AG04450 (cell line): ENCODE results near the gene ARHGAP24. TPM values are rescaled to one million over a fixed set of nuclear protein-coding genes. Genes with fewer than 3 reads are reported as not detected.

Experiments used
- CTCF ChIA-PET: fragments of 300-600, 350-600 bp; formaldehyde crosslinking; extraction: SDS; loops from one replicate; lab custom pipeline; 2022; ENCODE audit warnings: antibody characterized with exemption, inconsistent platforms; lab: Charles Lee
- POLR2A ChIA-PET: fragments of 350-600 bp; formaldehyde crosslinking; extraction: SDS; loops from one replicate; lab custom pipeline; 2021; ENCODE audit warnings: antibody characterized with exemption, inconsistent platforms; lab: Yijun Ruan, JAX
- DNase-seq: peaks from one replicate; pipeline ENCODE4 v3.0.0-alpha.2; 2011; ENCODE audit warnings: low read depth, low spot score
- H3K27ac ChIP-seq: one replicate; pipeline ENCODE4 v1.5.1; 2012; ENCODE audit warnings: low read depth, low read length, control low read depth
- H3K27me3 ChIP-seq: one replicate; pipeline ENCODE4 v1.6.0; 2012; ENCODE audit warnings: low read length; ENCODE audit not compliant: control insufficient read depth, insufficient read depth
- H3K4me3 ChIP-seq: 2 replicates; pipeline ENCODE4 v1.5.1; 2011; ENCODE audit warnings: mild to moderate bottlenecking, low read depth, low read length, control low read depth
- H3K9me3 ChIP-seq: 2 replicates; pipeline ENCODE4 v1.5.1; 2012; ENCODE audit warnings: low read length; ENCODE audit not compliant: control insufficient read depth, insufficient read depth
- polyA plus RNA-seq: library from polyadenylated mRNA; depleted of rRNA; stranded (reverse); fragments of >200 nt; gene quantifications from 2 replicates; pipeline ENCODE4 v1.2.3, GENCODE V29; 2011
- TF ChIP-seq, protein P1 (sequence below): IDR thresholded peaks from 2 replicates; pipeline ENCODE4 v1.5.1; 2011; ENCODE audit warnings: low read depth, low read length, control low read depth, inconsistent platforms

Gene ARHGAP24
- polyA plus RNA-seq, 1 experiment = 16.8 TPM

DNA sequence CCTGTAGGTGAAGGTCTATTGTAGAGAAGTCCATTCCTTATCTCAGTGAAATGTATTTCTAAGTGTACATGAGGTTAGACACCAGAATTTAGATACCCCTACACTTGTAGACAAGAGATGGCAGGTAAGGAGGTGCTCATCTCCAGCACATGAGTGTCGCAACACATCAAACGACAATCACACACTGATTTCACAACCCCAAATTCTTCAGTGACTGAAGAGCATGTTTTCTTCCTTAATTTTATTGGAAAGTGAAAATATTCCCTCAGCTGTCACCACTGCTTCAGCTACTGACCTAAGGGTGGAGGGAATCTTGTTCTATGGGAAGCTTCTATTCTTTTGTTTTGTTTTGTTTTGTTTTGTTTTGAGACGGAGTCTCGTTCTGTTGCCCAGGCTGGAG lies 280.3 kb downstream of the ARHGAP24 start:
- Histone ChIP-seq H3K27me3 (no peaks in the 10 kb centered on the region), H3K9me3 (no peaks in the 10 kb centered on the region), H3K27ac (no peak overlapping the region), H3K4me3 (no peak overlapping the region)
- TF ChIP-seq, protein P1, sequence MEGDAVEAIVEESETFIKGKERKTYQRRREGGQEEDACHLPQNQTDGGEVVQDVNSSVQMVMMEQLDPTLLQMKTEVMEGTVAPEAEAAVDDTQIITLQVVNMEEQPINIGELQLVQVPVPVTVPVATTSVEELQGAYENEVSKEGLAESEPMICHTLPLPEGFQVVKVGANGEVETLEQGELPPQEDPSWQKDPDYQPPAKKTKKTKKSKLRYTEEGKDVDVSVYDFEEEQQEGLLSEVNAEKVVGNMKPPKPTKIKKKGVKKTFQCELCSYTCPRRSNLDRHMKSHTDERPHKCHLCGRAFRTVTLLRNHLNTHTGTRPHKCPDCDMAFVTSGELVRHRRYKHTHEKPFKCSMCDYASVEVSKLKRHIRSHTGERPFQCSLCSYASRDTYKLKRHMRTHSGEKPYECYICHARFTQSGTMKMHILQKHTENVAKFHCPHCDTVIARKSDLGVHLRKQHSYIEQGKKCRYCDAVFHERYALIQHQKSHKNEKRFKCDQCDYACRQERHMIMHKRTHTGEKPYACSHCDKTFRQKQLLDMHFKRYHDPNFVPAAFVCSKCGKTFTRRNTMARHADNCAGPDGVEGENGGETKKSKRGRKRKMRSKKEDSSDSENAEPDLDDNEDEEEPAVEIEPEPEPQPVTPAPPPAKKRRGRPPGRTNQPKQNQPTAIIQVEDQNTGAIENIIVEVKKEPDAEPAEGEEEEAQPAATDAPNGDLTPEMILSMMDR = no peak
- no peak for DNase-seq
- CTCF ChIA-PET = interaction anchor here (0.7 to 3.8 kb wide), 5 partner anchors 8 to 299 kb away, joined by 5 to 34 read pairs (median 14); no protein-coding TSS in a partner anchor
- POLR2A ChIA-PET = no interaction called here

GRCh38 chr4:85756938-85757337 lies 282.0 kb downstream of the ARHGAP24 start:
- ChIA-PET CTCF (interaction anchor here (1.3 to 3.8 kb wide), 8 partner anchors 8 to 287 kb away, joined by 3 to 34 read pairs (median 7); no protein-coding TSS in a partner anchor), POLR2A (no interaction called here)
- DNase-seq = no peak

DNA sequence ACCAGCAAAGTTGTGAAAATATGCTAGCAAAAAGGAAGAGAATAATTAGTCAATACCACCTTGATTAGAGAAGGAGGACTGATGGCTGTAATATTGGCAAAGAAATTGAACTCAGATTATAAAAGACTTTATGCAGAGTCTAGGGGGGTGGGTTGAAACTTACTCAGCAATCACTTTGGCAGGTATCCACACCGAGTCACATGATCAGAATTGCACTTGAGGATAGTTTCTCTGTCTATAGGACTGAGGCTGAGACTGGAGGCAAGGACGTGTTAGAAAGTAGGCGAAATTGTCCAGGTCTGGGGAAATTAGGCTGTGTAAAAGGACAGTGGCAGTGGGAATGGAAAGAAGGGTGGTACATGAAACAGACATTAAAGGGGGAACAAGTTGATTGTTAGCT lies 284.4 kb downstream of the ARHGAP24 start:
- no peak for DNase-seq
- ChIA-PET CTCF (interaction anchor here (1.2 to 6.4 kb wide), 2 partner anchors 12 to 611 kb away, joined by 4 to 55 read pairs; no protein-coding TSS in a partner anchor), POLR2A (no interaction called here)
- H3K27me3 ChIP-seq = no peaks in the 10 kb centered on the region
- H3K27ac ChIP-seq = no peak overlapping the region
- H3K9me3 ChIP-seq = no peaks in the 10 kb centered on the region
- H3K4me3 ChIP-seq = no peak overlapping the region
- TF ChIP-seq, protein P1 = no peak

More at GRCh38 chr4:85756938-85757337, 282.0 kb downstream of the ARHGAP24 start:
- Histone ChIP-seq H3K9me3 (no peaks in the 10 kb centered on the region), H3K4me3 (no peak overlapping the region), H3K27ac (no peak overlapping the region), H3K27me3 (no peaks in the 10 kb centered on the region)
- TF ChIP-seq, protein P1 = peak; percentile 67

DNA sequence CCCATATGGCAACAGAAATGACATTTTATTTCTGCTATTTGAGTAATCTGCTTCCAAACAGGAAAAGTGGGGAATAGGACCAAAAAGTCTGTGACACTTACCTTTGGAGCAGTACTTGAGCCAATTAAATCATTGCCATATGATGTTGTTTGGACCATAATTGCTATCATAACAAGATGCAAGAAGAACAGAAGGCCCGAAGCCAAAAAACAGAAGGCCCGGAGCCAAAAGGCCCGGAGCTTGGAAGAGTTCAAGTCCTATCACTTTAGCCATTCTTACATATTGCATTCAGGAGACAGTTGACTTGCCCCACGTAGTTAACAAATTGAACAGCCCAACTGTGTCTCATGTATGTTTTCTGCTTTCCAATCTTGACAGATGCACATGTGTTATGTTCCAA lies 285.6 kb downstream of the ARHGAP24 start:
- no peak for DNase-seq
- POLR2A ChIA-PET = no interaction called here
- Histone ChIP-seq H3K27me3 (no peaks in the 10 kb centered on the region), H3K4me3 (no peak overlapping the region), H3K9me3 (no peaks in the 10 kb centered on the region), H3K27ac (no peak overlapping the region)
- TF ChIP-seq, protein P1 = no peak
- CTCF ChIA-PET = interaction anchor here (2.9 to 6.4 kb wide), 2 partner anchors 13 to 36 kb away, joined by 19 to 55 read pairs; no protein-coding TSS in a partner anchor

DNA sequence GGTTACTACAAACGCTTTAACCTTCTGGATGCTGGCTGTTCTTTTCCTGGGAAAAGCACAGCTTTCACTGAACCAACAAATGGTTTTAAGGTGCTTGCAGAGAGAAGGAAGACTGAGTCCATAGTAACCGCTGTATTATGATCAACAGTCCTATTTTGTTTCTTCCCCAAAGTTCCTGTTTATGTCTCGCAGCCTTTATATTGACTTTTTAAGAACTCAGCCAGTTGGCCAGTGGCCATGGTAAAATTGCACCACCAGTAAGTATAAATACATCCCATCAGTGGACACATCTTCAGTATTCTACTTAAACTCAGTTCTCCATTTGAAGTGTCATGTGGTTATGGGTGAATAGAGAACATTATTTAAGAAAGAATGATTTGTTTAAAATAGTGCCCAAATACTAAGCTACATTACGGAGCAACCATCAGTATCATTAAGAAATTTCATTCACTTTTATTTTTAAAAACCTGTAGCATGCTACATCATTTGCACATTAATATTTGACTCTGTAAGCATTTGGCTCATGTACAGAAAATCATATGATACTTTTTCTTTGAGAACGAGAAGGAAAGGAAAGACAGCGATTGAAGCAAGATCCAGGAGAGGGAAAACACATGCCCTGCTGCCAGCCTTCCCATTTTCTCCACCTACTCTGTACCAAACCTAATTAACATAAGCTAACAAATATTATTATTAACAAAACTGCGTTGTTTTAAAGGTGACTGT lies 287.0 kb downstream of the ARHGAP24 start:
- Histone ChIP-seq H3K9me3 (no peaks in the 10 kb centered on the region), H3K27ac (peak overlapping the region; percentile 79), H3K27me3 (no peaks in the 10 kb centered on the region), H3K4me3 (peak overlapping the region; percentile 11; the same call in 1 of the 2 replicates)
- DNase-seq = peak; percentile 52
- TF ChIP-seq, protein P1 = no peak
- ChIA-PET CTCF (interaction anchor here (0.6 to 6.4 kb wide), 10 partner anchors 9 to 284 kb away, joined by 3 to 55 read pairs (median 5); no protein-coding TSS in a partner anchor), POLR2A (interaction anchor here (1.0 to 1.4 kb wide), 3 partner anchors 17 to 287 kb away, joined by 3 to 7 read pairs (median 3); partner anchors contain the start of gene ARHGAP24)
